NCI-H524 treated with DMSO at 0.1 percent for 48 hours (cell line): ENCODE results near the gene MEGF10.

Experiments
- DNase-seq: peaks from one replicate; lab custom pipeline; 2025; lab: John Stamatoyannopoulos, UW

The MEGF10 gene

GRCh38 chr5:127411381-127411780 lies 120.8 kb downstream of the MEGF10 start:
- DNase-seq: no peak

GRCh38 chr5:127412698-127413097 lies 122.1 kb downstream of the MEGF10 start:
- no peak for DNase-seq

GRCh38 chr5:127415034-127415433 lies 124.4 kb downstream of the MEGF10 start:
- no peak for DNase-seq

- DNase-seq: no peak
These were observed 126.3 kb downstream of the MEGF10 start for GRCh38 chr5:127416906-127417305.

GRCh38 chr5:127417528-127417927 lies 126.9 kb downstream of the MEGF10 start:
- no peak for DNase-seq

GRCh38 chr5:127418367-127418766 lies 127.8 kb downstream of the MEGF10 start:
- no peak for DNase-seq

GRCh38 chr5:127418974-127419682 lies 128.5 kb downstream of the MEGF10 start:
- no peak for DNase-seq

GRCh38 chr5:127419683-127420257 lies 129.2 kb downstream of the MEGF10 start:
- no peak for DNase-seq

GRCh38 chr5:127420758-127421157 lies 130.2 kb downstream of the MEGF10 start:
- DNase-seq: no peak

GRCh38 chr5:127421471-127421870 lies 130.9 kb downstream of the MEGF10 start:
- no peak for DNase-seq

GRCh38 chr5:127423173-127423798 lies 132.7 kb downstream of the MEGF10 start:
- no peak for DNase-seq

GRCh38 chr5:127425037-127425436 lies 134.4 kb downstream of the MEGF10 start:
- no peak for DNase-seq

GRCh38 chr5:127425868-127426267 lies 135.3 kb downstream of the MEGF10 start:
- no peak for DNase-seq

GRCh38 chr5:127426661-127427060 lies 136.1 kb downstream of the MEGF10 start:
- DNase-seq: no peak

GRCh38 chr5:127428276-127428675 lies 137.7 kb downstream of the MEGF10 start:
- DNase-seq: no peak

- no peak for DNase-seq
These were observed 138.2 kb downstream of the MEGF10 start for GRCh38 chr5:127428748-127429147.

- DNase-seq: no peak
These were observed 139.3 kb downstream of the MEGF10 start for GRCh38 chr5:127429928-127430327.

GRCh38 chr5:127430627-127431026 lies 140.0 kb downstream of the MEGF10 start:
- no peak for DNase-seq

- DNase-seq: no peak
These were observed 141.5 kb downstream of the MEGF10 start for GRCh38 chr5:127431977-127432585.

GRCh38 chr5:127433526-127433925 lies 142.9 kb downstream of the MEGF10 start:
- no peak for DNase-seq

GRCh38 chr5:127434588-127434987 lies 144.0 kb downstream of the MEGF10 start:
- DNase-seq: no peak

- DNase-seq: no peak
These were observed 145.2 kb downstream of the MEGF10 start for GRCh38 chr5:127435821-127436220.

- DNase-seq: no peak
These were observed 149.0 kb downstream of the MEGF10 start for GRCh38 chr5:127439644-127440043.
